ENCODE measurements around the gene CCR5AS.

Gene CCR5AS

DNA sequence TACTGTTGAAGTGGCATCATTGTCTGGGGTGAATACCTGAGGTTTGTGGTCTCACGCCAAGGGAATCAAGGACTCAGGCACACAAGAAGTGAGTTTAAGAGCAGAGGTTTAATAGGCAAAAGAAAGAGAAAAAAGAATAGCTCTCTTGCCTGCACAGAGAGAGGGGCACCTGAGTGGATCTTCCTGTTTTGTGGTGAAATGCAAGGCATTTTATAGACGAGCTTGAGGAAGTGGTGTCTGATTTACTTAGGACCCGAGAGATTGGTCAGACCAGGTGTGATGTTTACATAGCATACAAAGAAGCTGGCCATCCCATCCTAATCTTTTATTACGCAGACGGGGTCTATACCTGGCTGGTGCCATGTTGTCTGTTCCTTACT, 22.9 kb downstream of the CCR5AS start:
- Histone ChIP-seq H3K4me1 (ENCODE audit: insufficient read depth) (no peaks in the 10 kb centered on the region), H3K36me3 (replicated peaks; ENCODE audit: insufficient read depth, low read depth) (no peaks in the 10 kb centered on the region), H4K20me1 (ENCODE audit: insufficient read depth, poor library complexity, severe bottlenecking) (no peaks in the 10 kb centered on the region), H3K27me3 (peaks cover 2% of the 10 kb centered on the region), H3K27ac (no peak overlapping the region), H3K4me2 (no peak overlapping the region), H3K9me3 (ENCODE audit: low read depth) (no peaks in the 10 kb centered on the region), H3K4me3 (no peak overlapping the region), H3K79me2 (no peaks in the 10 kb centered on the region), H3K9me2 (replicated peaks; ENCODE audit: insufficient read depth) (no peaks in the 10 kb centered on the region), H2AFZ (no peak overlapping the region)
- DNase-seq (ENCODE audit: low spot score), result no peak
- 46% methylated on average over 5 of the region's 5 CpGs for WGBS (ENCODE audit: low lambda C conversion rate, missing lambda C conversion rate)
- TF ChIP-seq EZH2 (IDR thresholded peaks at IDR 0.05; ENCODE audit: borderline replicate concordance), result no peak
- TF ChIP-seq EZH2phosphoT487 (IDR thresholded peaks at IDR 0.05; ENCODE audit: low read depth, severe bottlenecking, unreplicated experiment), result no peak
- TF ChIP-seq, protein P1, sequence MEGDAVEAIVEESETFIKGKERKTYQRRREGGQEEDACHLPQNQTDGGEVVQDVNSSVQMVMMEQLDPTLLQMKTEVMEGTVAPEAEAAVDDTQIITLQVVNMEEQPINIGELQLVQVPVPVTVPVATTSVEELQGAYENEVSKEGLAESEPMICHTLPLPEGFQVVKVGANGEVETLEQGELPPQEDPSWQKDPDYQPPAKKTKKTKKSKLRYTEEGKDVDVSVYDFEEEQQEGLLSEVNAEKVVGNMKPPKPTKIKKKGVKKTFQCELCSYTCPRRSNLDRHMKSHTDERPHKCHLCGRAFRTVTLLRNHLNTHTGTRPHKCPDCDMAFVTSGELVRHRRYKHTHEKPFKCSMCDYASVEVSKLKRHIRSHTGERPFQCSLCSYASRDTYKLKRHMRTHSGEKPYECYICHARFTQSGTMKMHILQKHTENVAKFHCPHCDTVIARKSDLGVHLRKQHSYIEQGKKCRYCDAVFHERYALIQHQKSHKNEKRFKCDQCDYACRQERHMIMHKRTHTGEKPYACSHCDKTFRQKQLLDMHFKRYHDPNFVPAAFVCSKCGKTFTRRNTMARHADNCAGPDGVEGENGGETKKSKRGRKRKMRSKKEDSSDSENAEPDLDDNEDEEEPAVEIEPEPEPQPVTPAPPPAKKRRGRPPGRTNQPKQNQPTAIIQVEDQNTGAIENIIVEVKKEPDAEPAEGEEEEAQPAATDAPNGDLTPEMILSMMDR (IDR thresholded peaks at IDR 0.05; ENCODE audit: poor library complexity), result no peak

- H3K27ac ChIP-seq, result no peak overlapping the region
Measured at GRCh38 chr3:46383211-46383950, 23.5 kb downstream of the CCR5AS start.

DNA sequence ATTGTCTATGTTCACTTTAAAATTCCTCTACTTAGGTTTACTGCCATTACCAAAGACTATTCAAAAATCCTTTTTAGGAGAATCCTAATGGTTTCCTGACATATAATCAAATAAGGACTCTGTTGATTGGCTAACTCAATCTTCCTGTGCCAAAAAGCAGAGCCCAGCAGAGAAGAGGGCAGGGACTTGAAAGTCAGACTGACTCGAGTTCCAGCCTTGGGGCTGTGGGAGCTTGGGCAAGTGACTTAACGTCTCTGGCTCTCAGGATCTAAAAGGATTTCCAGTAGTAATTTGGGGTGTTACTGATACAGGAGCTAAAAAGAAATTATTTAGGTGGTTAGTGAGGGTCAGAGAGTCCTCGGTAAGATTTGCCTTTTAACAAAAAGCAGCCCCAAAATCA, 25.2 kb downstream of the CCR5AS start:
- Histone ChIP-seq H3K4me3 (no peak overlapping the region), H4K20me1 (ENCODE audit: insufficient read depth, poor library complexity, severe bottlenecking) (no peaks in the 10 kb centered on the region), H2AFZ (no peak overlapping the region), H3K27ac (no peak overlapping the region), H3K9me3 (ENCODE audit: low read depth) (no peaks in the 10 kb centered on the region), H3K27me3 (peaks cover 2% of the 10 kb centered on the region), H3K4me2 (no peak overlapping the region), H3K36me3 (replicated peaks; ENCODE audit: insufficient read depth, low read depth) (no peaks in the 10 kb centered on the region), H3K4me1 (ENCODE audit: insufficient read depth) (no peaks in the 10 kb centered on the region), H3K9me2 (replicated peaks; ENCODE audit: insufficient read depth) (no peaks in the 10 kb centered on the region), H3K79me2 (no peaks in the 10 kb centered on the region)
- DNase-seq (ENCODE audit: low spot score), result no peak
- 45% methylated on average over 3 of the region's 3 CpGs for whole genome bisulfite sequencing (ENCODE audit: low lambda C conversion rate, missing lambda C conversion rate)
- TF ChIP-seq, protein P1 (IDR thresholded peaks at IDR 0.05; ENCODE audit: poor library complexity), result no peak
- TF ChIP-seq EZH2 (IDR thresholded peaks at IDR 0.05; ENCODE audit: borderline replicate concordance) (no peak), EZH2phosphoT487 (IDR thresholded peaks at IDR 0.05; ENCODE audit: low read depth, severe bottlenecking, unreplicated experiment) (no peak)

More at GRCh38 chr3:46383211-46383950, 23.5 kb downstream of the CCR5AS start:
- WGBS (ENCODE audit: low lambda C conversion rate, missing lambda C conversion rate), result 83% methylated on average over 6 of the region's 6 CpGs
- Histone ChIP-seq H3K9me2 (replicated peaks; ENCODE audit: insufficient read depth) (no peaks in the 10 kb centered on the region), H3K27me3 (peaks cover 2% of the 10 kb centered on the region), H3K4me3 (no peak overlapping the region), H3K9me3 (ENCODE audit: low read depth) (no peaks in the 10 kb centered on the region), H4K20me1 (ENCODE audit: insufficient read depth, poor library complexity, severe bottlenecking) (no peaks in the 10 kb centered on the region), H3K4me2 (no peak overlapping the region), H3K79me2 (no peaks in the 10 kb centered on the region), H3K36me3 (replicated peaks; ENCODE audit: insufficient read depth, low read depth) (no peaks in the 10 kb centered on the region), H2AFZ (no peak overlapping the region), H3K4me1 (ENCODE audit: insufficient read depth) (no peaks in the 10 kb centered on the region)
- DNase-seq (ENCODE audit: low spot score), result no peak
- TF ChIP-seq EZH2phosphoT487 (IDR thresholded peaks at IDR 0.05; ENCODE audit: low read depth, severe bottlenecking, unreplicated experiment) (no peak), EZH2 (IDR thresholded peaks at IDR 0.05; ENCODE audit: borderline replicate concordance) (no peak)
- TF ChIP-seq, protein P1 (IDR thresholded peaks at IDR 0.05; ENCODE audit: poor library complexity), result no peak

Measured in hepatocyte (in vitro differentiated cells).